PC-9 (cell line): ENCODE results near the gene SGPP1. TPM values are rescaled to one million over a fixed set of nuclear protein-coding genes. Genes with fewer than 3 reads are reported as not detected.

Source experiments
- BruUV-seq: library from RNA; stranded (reverse); fragments of 400-500 nt; replicated peaks from 2 replicates; lab custom pipeline; 2021; lab: Mats Ljungman, UMichigan
- CTCF ChIA-PET: fragments of 300-600 bp; sonication (Branson Sonifier 250); formaldehyde crosslinking; loops from one replicate; lab custom pipeline; 2022; ENCODE audit warnings: antibody characterized with exemption; lab: Charles Lee
- POLR2A ChIA-PET: fragments of 300-600 bp; sonication (Branson Sonifier 250); formaldehyde crosslinking; loops from one replicate; lab custom pipeline; 2022; ENCODE audit warnings: antibody characterized with exemption; ENCODE audit not compliant: unreplicated experiment; lab: Charles Lee
- DNase-seq, 2 experiments: peaks; one replicate each; pipeline versions ENCODE4 v3.0.0 to v3.0.0-alpha.2; 2015 to 2022; ENCODE audit warnings: mixed read lengths in 1 of 2
- H2AFZ ChIP-seq: fragments of 200-600 bp; sonication (generic); 2 replicates; pipeline ENCODE4 v1.8.1; 2017; ENCODE audit warnings: antibody characterized with exemption
- H3F3A ChIP-seq: fragments of 200-600 bp; sonication (generic); 2 replicates; pipeline ENCODE4 v1.8.1; 2017; ENCODE audit warnings: antibody characterized with exemption, mild to moderate bottlenecking, low read depth; ENCODE audit not compliant: insufficient read depth
- H3K27ac ChIP-seq: fragments of 200-600 bp; sonication (generic); 2 replicates; pipeline ENCODE4 v1.6.1; 2016; ENCODE audit warnings: mixed run types
- H3K27me3 ChIP-seq: fragments of 200-600 bp; sonication (generic); 2 replicates; pipeline ENCODE4 v1.6.1; 2016; ENCODE audit warnings: low read depth, mixed run types; ENCODE audit not compliant: insufficient read depth
- H3K36me3 ChIP-seq: fragments of 200-600 bp; sonication (generic); 2 replicates; pipeline ENCODE4 v1.6.1; 2016; ENCODE audit warnings: low read depth, mixed run types
- H3K4me1 ChIP-seq: fragments of 200-600 bp; sonication (generic); replicated peaks from 2 replicates; pipeline ENCODE4 v1.6.1; 2016; ENCODE audit warnings: mixed run types; ENCODE audit not compliant: insufficient read depth
- H3K4me2 ChIP-seq: fragments of 200-600 bp; sonication (generic); 2 replicates; pipeline ENCODE4 v1.6.1; 2017; ENCODE audit warnings: mixed run types
- H3K4me3 ChIP-seq: fragments of 200-600 bp; sonication (generic); 2 replicates; pipeline ENCODE4 v1.6.1; 2016; ENCODE audit warnings: mixed run types
- H3K79me2 ChIP-seq: fragments of 200-600 bp; sonication (generic); 2 replicates; pipeline ENCODE4 v1.6.1; 2017; ENCODE audit warnings: low read depth, mixed run types
- H3K9me2 ChIP-seq: fragments of 200-600 bp; sonication (generic); 2 replicates; pipeline ENCODE4 v1.8.1; 2017; ENCODE audit warnings: mild to moderate bottlenecking; ENCODE audit not compliant: insufficient read depth
- H3K9me3 ChIP-seq: fragments of 200-600 bp; sonication (generic); 2 replicates; pipeline ENCODE4 v1.8.1; 2016; ENCODE audit warnings: low read depth; ENCODE audit not compliant: insufficient read depth
- H4K20me1 ChIP-seq: fragments of 200-600 bp; sonication (generic); 2 replicates; pipeline ENCODE4 v1.8.1; 2017; ENCODE audit not compliant: insufficient read depth
- EZH2 ChIP-seq: fragments of 200-600 bp; sonication (generic); IDR thresholded peaks from 2 replicates; pipeline ENCODE4 v1.8.0; 2017; ENCODE audit warnings: antibody characterized with exemption, low read depth
- intact Hi-C: fragments of 100-400 bp; cut with micrococcal nuclease; formaldehyde crosslinking; loops from one replicate; pipeline ENCODE4 v1.10.0; 2022; ENCODE audit not compliant: unreplicated experiment
- total RNA-seq: library from RNA; stranded (reverse); gene quantifications from 2 replicates; pipeline ENCODE4 v1.2.3, GENCODE V29; 2021
- TF ChIP-seq, protein P1 (sequence below): fragments of 200-600 bp; sonication (generic); conservative IDR thresholded peaks from 2 replicates; pipeline ENCODE4 v1.6.1; 2017; ENCODE audit warnings: mixed run types, antibody characterized with exemption, mild to moderate bottlenecking, moderate library complexity

SGPP1 gene
- total RNA-seq, 1 experiment from 2014 or later, result 26.7 TPM

DNA sequence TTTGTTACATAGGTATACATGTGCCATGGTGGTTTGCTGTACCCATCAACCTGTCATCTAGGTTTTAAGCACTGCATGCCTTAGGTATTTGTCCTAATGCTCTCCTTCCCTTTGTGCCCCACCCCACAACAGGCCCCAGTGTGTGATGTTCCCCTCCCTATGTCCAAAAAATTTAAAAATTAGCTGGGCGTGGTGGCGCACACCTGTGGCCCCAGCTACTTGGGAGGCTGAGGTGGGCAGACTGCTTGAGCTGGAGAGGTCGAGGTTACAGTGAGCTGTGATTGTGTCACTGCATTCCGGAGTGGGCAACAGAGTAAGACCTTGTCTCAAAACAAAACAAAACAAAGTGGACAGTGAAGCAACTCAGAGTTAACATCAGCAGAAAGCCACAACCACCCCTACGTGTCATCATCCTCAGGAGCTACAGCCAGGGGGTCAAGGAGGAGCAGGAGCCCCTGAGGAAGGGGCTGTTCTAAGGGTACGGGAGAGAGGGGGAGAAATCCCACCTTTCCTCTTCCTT, 36.8 kb upstream of the SGPP1 start:
- DNase-seq, result no peak
- TF ChIP-seq EZH2, result no peak
- TF ChIP-seq, protein P1, sequence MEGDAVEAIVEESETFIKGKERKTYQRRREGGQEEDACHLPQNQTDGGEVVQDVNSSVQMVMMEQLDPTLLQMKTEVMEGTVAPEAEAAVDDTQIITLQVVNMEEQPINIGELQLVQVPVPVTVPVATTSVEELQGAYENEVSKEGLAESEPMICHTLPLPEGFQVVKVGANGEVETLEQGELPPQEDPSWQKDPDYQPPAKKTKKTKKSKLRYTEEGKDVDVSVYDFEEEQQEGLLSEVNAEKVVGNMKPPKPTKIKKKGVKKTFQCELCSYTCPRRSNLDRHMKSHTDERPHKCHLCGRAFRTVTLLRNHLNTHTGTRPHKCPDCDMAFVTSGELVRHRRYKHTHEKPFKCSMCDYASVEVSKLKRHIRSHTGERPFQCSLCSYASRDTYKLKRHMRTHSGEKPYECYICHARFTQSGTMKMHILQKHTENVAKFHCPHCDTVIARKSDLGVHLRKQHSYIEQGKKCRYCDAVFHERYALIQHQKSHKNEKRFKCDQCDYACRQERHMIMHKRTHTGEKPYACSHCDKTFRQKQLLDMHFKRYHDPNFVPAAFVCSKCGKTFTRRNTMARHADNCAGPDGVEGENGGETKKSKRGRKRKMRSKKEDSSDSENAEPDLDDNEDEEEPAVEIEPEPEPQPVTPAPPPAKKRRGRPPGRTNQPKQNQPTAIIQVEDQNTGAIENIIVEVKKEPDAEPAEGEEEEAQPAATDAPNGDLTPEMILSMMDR, result no peak
- no peaks in the 10 kb centered on the region; the same call in 1 of the 2 replicates for H3K4me1 ChIP-seq
- no peaks in the 10 kb centered on the region for H3K36me3 ChIP-seq
- no peak overlapping the region for H3K4me2 ChIP-seq
- no peaks in the 10 kb centered on the region for H3K9me2 ChIP-seq
- H3K79me2 ChIP-seq, result no peaks in the 10 kb centered on the region
- intact Hi-C loops, result no loop called here
- H3K9me3 ChIP-seq, result no peaks in the 10 kb centered on the region
- no peaks in the 10 kb centered on the region for H3F3A ChIP-seq
- no peak overlapping the region for H3K27ac ChIP-seq
- ChIA-PET CTCF (interaction anchor here (0.7 kb wide), 1 partner anchor 405 kb away, joined by 3 read pairs; no protein-coding TSS in a partner anchor), POLR2A (interaction anchor here (0.6 kb wide), 1 partner anchor 1183 kb away, joined by 3 read pairs; no protein-coding TSS in a partner anchor)
- BruUV-seq, result no TSS peak
- H4K20me1 ChIP-seq, result no peaks in the 10 kb centered on the region
- H2AFZ ChIP-seq, result no peak overlapping the region
- H3K27me3 ChIP-seq, result no peaks in the 10 kb centered on the region
- H3K4me3 ChIP-seq, result no peak overlapping the region

DNA sequence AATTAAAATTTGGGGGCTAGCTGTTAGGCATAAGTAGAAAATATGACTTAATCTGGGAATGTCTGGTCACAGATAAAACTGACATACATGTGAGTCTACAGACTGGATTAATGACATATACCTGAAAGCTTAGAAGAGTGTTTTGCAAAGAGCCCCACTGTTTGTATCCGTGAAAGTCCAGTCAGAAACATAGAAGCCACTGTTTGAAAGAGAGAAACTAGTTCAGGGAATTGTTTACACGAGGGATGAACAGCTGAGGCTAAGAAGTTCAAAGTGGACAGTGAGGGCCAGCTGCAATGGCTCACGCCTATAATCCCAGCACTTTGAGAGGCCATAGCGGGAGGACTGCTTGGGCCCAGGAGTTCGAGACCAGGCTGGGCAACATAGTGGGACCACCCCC, 36.2 kb upstream of the SGPP1 start:
- no peak for TF ChIP-seq EZH2
- TF ChIP-seq, protein P1, result no peak
- no peaks in the 10 kb centered on the region for H3K9me2 ChIP-seq
- no peak overlapping the region for H3K4me3 ChIP-seq
- BruUV-seq, result no TSS peak
- no peak overlapping the region for H3K4me2 ChIP-seq
- no peak for DNase-seq
- ChIA-PET POLR2A (interaction anchor here (0.6 kb wide), 1 partner anchor 1182 kb away, joined by 3 read pairs; no protein-coding TSS in a partner anchor), CTCF (interaction anchor here (0.7 kb wide), 1 partner anchor 405 kb away, joined by 3 read pairs; no protein-coding TSS in a partner anchor)
- H2AFZ ChIP-seq, result no peak overlapping the region
- H3K4me1 ChIP-seq, result no peaks in the 10 kb centered on the region; the same call in 1 of the 2 replicates
- H3K27ac ChIP-seq, result no peak overlapping the region
- H3K79me2 ChIP-seq, result no peaks in the 10 kb centered on the region
- no peaks in the 10 kb centered on the region for H3K36me3 ChIP-seq
- H4K20me1 ChIP-seq, result no peaks in the 10 kb centered on the region
- H3K27me3 ChIP-seq, result no peaks in the 10 kb centered on the region
- no peaks in the 10 kb centered on the region for H3F3A ChIP-seq
- intact Hi-C loops, result no loop called here
- no peaks in the 10 kb centered on the region for H3K9me3 ChIP-seq

DNA sequence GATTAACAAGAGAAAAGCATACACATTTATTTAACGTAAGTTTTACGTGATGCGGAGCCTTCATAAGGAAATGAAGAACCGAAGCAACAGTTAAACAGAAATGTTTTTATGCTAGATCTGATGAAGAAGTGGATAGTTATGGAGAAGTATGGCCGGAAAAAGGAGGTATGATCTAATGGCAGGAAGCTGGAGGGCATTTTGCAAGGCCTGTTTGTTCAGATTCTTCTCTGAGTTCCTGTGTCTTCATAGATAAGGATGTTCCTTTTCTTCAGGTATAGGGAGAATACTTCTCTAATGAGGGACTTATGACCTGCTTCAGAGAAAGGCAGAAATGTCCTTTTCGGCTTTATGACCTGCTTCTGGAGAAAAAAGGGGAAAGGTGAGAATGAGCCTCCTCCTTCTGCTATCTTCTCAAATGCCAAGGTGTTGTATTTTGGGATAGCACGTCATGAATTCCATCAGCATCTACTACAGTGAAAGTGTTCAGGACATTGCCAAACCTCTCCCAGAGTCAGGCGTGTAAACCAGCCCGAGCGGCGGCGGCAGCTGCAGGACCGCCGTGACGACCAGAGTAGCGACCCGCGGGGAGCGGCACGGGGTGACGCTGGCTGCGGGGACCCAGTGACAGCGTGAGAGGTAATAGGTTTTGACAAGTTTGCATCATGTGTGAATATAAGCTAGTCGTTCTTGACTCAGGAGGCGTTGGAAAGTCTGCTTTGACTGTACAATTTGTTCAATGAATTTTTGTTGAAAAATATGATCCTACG, 33.7 kb upstream of the SGPP1 start:
- BruUV-seq, result no TSS peak
- Histone ChIP-seq H3K79me2 (no peaks in the 10 kb centered on the region), H3K36me3 (no peaks in the 10 kb centered on the region), H3K9me2 (no peaks in the 10 kb centered on the region), H3K27me3 (no peaks in the 10 kb centered on the region), H3F3A (no peaks in the 10 kb centered on the region), H3K4me3 (no peak overlapping the region), H2AFZ (no peak overlapping the region), H3K4me2 (no peak overlapping the region), H3K4me1 (no peaks in the 10 kb centered on the region; the same call in 1 of the 2 replicates), H4K20me1 (no peaks in the 10 kb centered on the region), H3K9me3 (no peaks in the 10 kb centered on the region), H3K27ac (no peak overlapping the region)
- ChIA-PET POLR2A (no interaction called here), CTCF (no interaction called here)
- TF ChIP-seq EZH2, result no peak
- TF ChIP-seq, protein P1, result no peak
- intact Hi-C loops, result no loop called here
- no peak for DNase-seq
